ENCODE data around the gene SNTG2. TPM values are rescaled to one million over a fixed set of nuclear protein-coding genes. Genes with fewer than 3 reads are reported as not detected.

The SNTG2 gene
- total RNA-seq, 1 donor from 2014 or later, result 11.8 TPM

DNA sequence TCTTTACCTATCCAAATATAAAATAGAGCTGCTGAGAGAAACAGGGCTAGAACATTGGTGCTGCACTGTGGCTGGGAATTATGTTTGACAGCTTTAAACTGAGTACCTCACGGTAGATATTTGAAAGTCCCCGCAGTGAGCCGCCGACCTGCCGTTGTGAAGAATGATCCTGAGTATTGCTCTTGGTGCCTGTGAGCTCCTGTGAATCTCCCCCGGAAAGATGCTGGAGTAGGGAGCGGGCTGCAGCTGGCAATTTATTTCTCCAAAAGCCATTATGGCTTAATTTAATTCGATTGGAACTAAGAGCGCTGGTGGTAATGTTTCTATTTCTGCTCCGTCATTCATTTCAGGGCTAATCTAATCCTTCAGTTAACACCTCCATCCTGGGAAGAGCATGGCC, 333.2 kb downstream of the SNTG2 start:
- no peaks in the 10 kb centered on the region for H3K36me3 ChIP-seq
- no peaks in the 10 kb centered on the region for H3K9me3 ChIP-seq
- no peak overlapping the region for H3K27ac ChIP-seq
- no peaks in the 10 kb centered on the region for H3K27me3 ChIP-seq
- intact Hi-C loops (cut with DNase I), result no loop called here
- no peak for DNase-seq (ENCODE audit: extremely low spot score in 2 of 2)
- H3K4me3 ChIP-seq, result no peak overlapping the region
- TF ChIP-seq POLR2A (IDR thresholded peaks at IDR 0.05) (no peak), CTCF (IDR thresholded peaks at IDR 0.05) (no peak), POLR2AphosphoS5 (IDR thresholded peaks at IDR 0.05; ENCODE audit: insufficient read depth in 1 of 2, low read depth in 1 of 2) (no peak)
- no peaks in the 10 kb centered on the region for H3K4me1 ChIP-seq

DNA sequence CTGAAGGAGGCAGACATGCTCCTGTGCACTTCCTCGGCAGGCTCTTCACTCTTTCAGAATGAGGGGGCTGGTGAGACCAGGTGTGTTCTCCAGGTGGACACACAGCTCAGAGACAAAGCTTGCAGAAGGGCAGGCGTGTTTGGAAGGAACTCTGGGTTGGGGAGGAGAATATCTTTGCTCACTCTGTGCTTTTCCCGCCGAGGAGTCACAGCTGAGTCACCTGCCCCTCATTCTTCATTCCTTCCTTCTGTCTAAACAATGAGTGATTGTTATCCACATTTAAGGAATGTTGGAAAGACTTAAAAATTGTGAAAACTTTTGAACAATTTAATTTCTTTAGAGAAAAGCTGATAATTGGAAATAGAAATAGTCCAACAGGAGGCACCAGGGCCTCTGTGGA, 336.3 kb downstream of the SNTG2 start:
- TF ChIP-seq CTCF (IDR thresholded peaks at IDR 0.05) (no peak), POLR2A (IDR thresholded peaks at IDR 0.05) (no peak), POLR2AphosphoS5 (IDR thresholded peaks at IDR 0.05; ENCODE audit: insufficient read depth in 1 of 2, low read depth in 1 of 2) (no peak)
- Histone ChIP-seq H3K4me3 (no peak overlapping the region), H3K36me3 (no peaks in the 10 kb centered on the region), H3K27ac (no peak overlapping the region), H3K4me1 (no peaks in the 10 kb centered on the region), H3K9me3 (no peaks in the 10 kb centered on the region), H3K27me3 (no peaks in the 10 kb centered on the region)
- no peak for DNase-seq (ENCODE audit: extremely low spot score in 2 of 2)
- intact Hi-C loops (cut with DNase I), result no loop called here

GRCh38 chr2:1287427-1287826, 336.8 kb downstream of the SNTG2 start:
- Histone ChIP-seq H3K27me3 (no peaks in the 10 kb centered on the region), H3K27ac (no peak overlapping the region), H3K4me3 (no peak overlapping the region), H3K36me3 (no peaks in the 10 kb centered on the region), H3K9me3 (no peaks in the 10 kb centered on the region), H3K4me1 (no peaks in the 10 kb centered on the region)
- intact Hi-C loops (cut with DNase I), result no loop called here
- DNase-seq (ENCODE audit: extremely low spot score in 2 of 2), result no peak
- no peak for TF ChIP-seq POLR2AphosphoS5 (IDR thresholded peaks at IDR 0.05; ENCODE audit: insufficient read depth in 1 of 2, low read depth in 1 of 2)
- TF ChIP-seq CTCF (IDR thresholded peaks at IDR 0.05), result no peak
- no peak for TF ChIP-seq POLR2A (IDR thresholded peaks at IDR 0.05)

- no peak overlapping the region for H3K4me3 ChIP-seq
- TF ChIP-seq POLR2A (IDR thresholded peaks at IDR 0.05) (no peak), POLR2AphosphoS5 (IDR thresholded peaks at IDR 0.05; ENCODE audit: insufficient read depth in 1 of 2, low read depth in 1 of 2) (no peak), CTCF (IDR thresholded peaks at IDR 0.05) (no peak)
- intact Hi-C loops (cut with DNase I), result no loop called here
- H3K4me1 ChIP-seq, result no peaks in the 10 kb centered on the region
- H3K9me3 ChIP-seq, result no peaks in the 10 kb centered on the region
- DNase-seq (ENCODE audit: extremely low spot score in 2 of 2), result no peak
- H3K27me3 ChIP-seq, result no peaks in the 10 kb centered on the region
- no peaks in the 10 kb centered on the region for H3K36me3 ChIP-seq
- H3K27ac ChIP-seq, result no peak overlapping the region
Observed at GRCh38 chr2:1294900-1295299, 344.3 kb downstream of the SNTG2 start.

DNA sequence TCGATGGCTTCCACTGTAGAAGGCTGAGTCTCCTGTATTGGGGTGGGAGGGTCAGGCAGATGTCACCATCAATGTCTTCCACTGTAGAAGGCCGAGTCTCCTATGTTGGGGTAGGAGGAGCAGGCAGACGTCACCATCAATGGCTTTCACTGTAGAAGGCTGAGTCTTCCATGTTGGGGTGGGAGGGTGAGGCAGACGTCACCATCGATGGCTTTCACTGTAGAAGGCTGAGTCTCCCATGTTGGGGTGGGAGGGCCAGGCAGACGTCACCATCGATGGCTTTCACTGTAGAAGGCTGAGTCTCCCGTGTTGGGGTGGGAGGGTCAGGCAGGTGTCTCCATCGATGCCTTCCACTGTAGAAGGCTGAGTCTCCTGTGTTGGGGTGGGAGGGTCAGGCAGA, 345.1 kb downstream of the SNTG2 start:
- H3K36me3 ChIP-seq, result no peaks in the 10 kb centered on the region
- no peaks in the 10 kb centered on the region for H3K9me3 ChIP-seq
- intact Hi-C loops (cut with DNase I), result no loop called here
- DNase-seq (ENCODE audit: extremely low spot score in 2 of 2), result no peak
- no peak overlapping the region for H3K4me3 ChIP-seq
- no peak overlapping the region for H3K27ac ChIP-seq
- no peaks in the 10 kb centered on the region for H3K27me3 ChIP-seq
- H3K4me1 ChIP-seq, result no peaks in the 10 kb centered on the region
- TF ChIP-seq POLR2A (IDR thresholded peaks at IDR 0.05), result no peak
- no peak for TF ChIP-seq POLR2AphosphoS5 (IDR thresholded peaks at IDR 0.05; ENCODE audit: insufficient read depth in 1 of 2, low read depth in 1 of 2)
- no peak for TF ChIP-seq CTCF (IDR thresholded peaks at IDR 0.05)
